Trophoblast cell (in vitro differentiated cells and primary cell): ENCODE results near the gene RPTN.

Experiments used
- DNase-seq, 2 donors: peaks; one replicate each; pipeline ENCODE4 v3.0.0-alpha.2; 2016
- H2AFZ ChIP-seq: 2 replicates; pipeline ENCODE4 v1.6.1; 2013; ENCODE audit warnings: low read length, moderate library complexity, mild to moderate bottlenecking; ENCODE audit not compliant: insufficient read depth, poor library complexity
- H2AK5ac ChIP-seq: 2 replicates; pipeline ENCODE4 v1.6.1; 2013; ENCODE audit warnings: mild to moderate bottlenecking, low read length
- H2BK120ac ChIP-seq: 2 replicates; pipeline ENCODE4 v1.6.1; 2013; ENCODE audit warnings: low read length, mild to moderate bottlenecking, moderate library complexity; ENCODE audit not compliant: insufficient read depth, poor library complexity
- H2BK12ac ChIP-seq: 2 replicates; pipeline ENCODE4 v1.6.1; 2013; ENCODE audit warnings: mild to moderate bottlenecking, low read length, moderate library complexity
- H2BK5ac ChIP-seq: 2 replicates; pipeline ENCODE4 v1.6.1; 2013; ENCODE audit warnings: low read length, low read depth, moderate library complexity, mild to moderate bottlenecking; ENCODE audit not compliant: poor library complexity
- H3K14ac ChIP-seq: 2 replicates; pipeline ENCODE4 v1.6.1; 2013; ENCODE audit warnings: mild to moderate bottlenecking, low read length
- H3K18ac ChIP-seq: 2 replicates; pipeline ENCODE4 v1.6.1; 2013; ENCODE audit warnings: mild to moderate bottlenecking, low read length
- H3K23ac ChIP-seq: 2 replicates; pipeline ENCODE4 v1.6.1; 2013; ENCODE audit warnings: low read length
- H3K27ac ChIP-seq: 2 replicates; pipeline ENCODE4 v1.5.1; 2013; ENCODE audit warnings: low read depth, mild to moderate bottlenecking, inconsistent platforms, low read length, moderate library complexity
- H3K27me3 ChIP-seq: 2 replicates; pipeline ENCODE4 v1.6.1; 2013; ENCODE audit warnings: inconsistent platforms, mild to moderate bottlenecking, low read length, moderate library complexity; ENCODE audit not compliant: insufficient read depth
- H3K36me3 ChIP-seq, 2 experiments: 1 replicate in 1 of 2; 2 replicates in 1 of 2; pipeline ENCODE4 v1.6.1; 2013; ENCODE audit warnings: low read length in 2 of 2, mild to moderate bottlenecking in 2 of 2, moderate library complexity in 1 of 2; ENCODE audit not compliant: insufficient read depth in 2 of 2, control insufficient read depth in 1 of 2
- H3K4ac ChIP-seq: 2 replicates; pipeline ENCODE4 v1.6.1; 2013; ENCODE audit warnings: low read depth, mild to moderate bottlenecking, low read length, moderate library complexity
- H3K4me1 ChIP-seq, 2 experiments: 1 replicate in 1 of 2; 2 replicates in 1 of 2; pipeline ENCODE4 v1.6.1; 2013; ENCODE audit warnings: low read length in 2 of 2, mild to moderate bottlenecking in 2 of 2, moderate library complexity in 1 of 2; ENCODE audit not compliant: insufficient read depth in 2 of 2, control insufficient read depth in 1 of 2
- H3K4me2 ChIP-seq: 2 replicates; pipeline ENCODE4 v1.6.1; 2013; ENCODE audit warnings: inconsistent platforms, mild to moderate bottlenecking, low read length, moderate library complexity
- H3K4me3 ChIP-seq: 2 replicates; pipeline ENCODE4 v1.5.1; 2013; ENCODE audit warnings: mild to moderate bottlenecking, low read depth, low read length, inconsistent platforms
- H3K79me1 ChIP-seq: one replicate; pipeline ENCODE4 v1.6.1; 2013; ENCODE audit warnings: low read length
- H3K79me2 ChIP-seq: 2 replicates; pipeline ENCODE4 v1.6.1; 2013; ENCODE audit warnings: low read length, mild to moderate bottlenecking; ENCODE audit not compliant: control insufficient read depth, insufficient read depth, poor library complexity
- H3K9ac ChIP-seq: 2 replicates; pipeline ENCODE4 v1.6.1; 2013; ENCODE audit warnings: mild to moderate bottlenecking, low read length
- H3K9me3 ChIP-seq: 2 replicates; pipeline ENCODE4 v1.6.1; 2013; ENCODE audit warnings: low read depth, mild to moderate bottlenecking, control low read depth, inconsistent platforms, low read length; ENCODE audit not compliant: insufficient read depth
- H4K12ac ChIP-seq: 2 replicates; pipeline ENCODE4 v1.6.1; 2013; ENCODE audit warnings: low read depth, mild to moderate bottlenecking, low read length, moderate library complexity
- H4K8ac ChIP-seq: 2 replicates; pipeline ENCODE4 v1.6.1; 2013; ENCODE audit warnings: low read depth, mild to moderate bottlenecking, low read length, moderate library complexity
- H4K91ac ChIP-seq: one replicate; pipeline ENCODE4 v1.6.1; 2013; ENCODE audit warnings: low read depth, mild to moderate bottlenecking, low read length, moderate library complexity
- WGBS: extraction: QIAGEN DNeasy Blood & Tissue Kit; methylation state at CpG from one replicate; pipeline ENCODE4 v1.1.7; 2013; ENCODE audit warnings: missing lambda C conversion rate; ENCODE audit not compliant: insufficient read length, insufficient coverage; ENCODE audit errors: extremely low coverage; 5-methylcytosine and 5-hydroxymethylcytosine counted together

RPTN gene

GRCh38 chr1:152127673-152128072 is 31.4 kb downstream of the RPTN start:
- no peak overlapping the region for H3K14ac ChIP-seq
- H3K79me1 ChIP-seq: no peaks in the 10 kb centered on the region
- no peak overlapping the region for H3K27ac ChIP-seq
- H3K79me2 ChIP-seq: no peaks in the 10 kb centered on the region
- H3K4ac ChIP-seq: no peak overlapping the region
- no peak overlapping the region for H2BK120ac ChIP-seq
- H4K12ac ChIP-seq: no peak overlapping the region
- H2BK12ac ChIP-seq: no peak overlapping the region
- H2AK5ac ChIP-seq: no peak overlapping the region
- no peak overlapping the region for H3K4me3 ChIP-seq
- no peak overlapping the region for H3K9ac ChIP-seq
- no peak for DNase-seq
- H4K8ac ChIP-seq: no peak overlapping the region
- no peak overlapping the region for H4K91ac ChIP-seq
- no peak overlapping the region for H2AFZ ChIP-seq
- no peaks in the 10 kb centered on the region for H3K27me3 ChIP-seq
- H3K4me1 ChIP-seq: no peaks in the 10 kb centered on the region
- no peak overlapping the region for H2BK5ac ChIP-seq
- no peaks in the 10 kb centered on the region for H3K36me3 ChIP-seq
- H3K18ac ChIP-seq: no peak overlapping the region
- no peak overlapping the region for H3K4me2 ChIP-seq
- H3K23ac ChIP-seq: no peak overlapping the region
- peaks cover 12% of the 10 kb centered on the region for H3K9me3 ChIP-seq

- H3K4ac ChIP-seq: no peak overlapping the region
- H3K79me2 ChIP-seq: no peaks in the 10 kb centered on the region
- DNase-seq: peak; percentile 57 to 65
- no peak overlapping the region for H2AFZ ChIP-seq
- H2BK5ac ChIP-seq: no peak overlapping the region
- no peak overlapping the region for H3K4me2 ChIP-seq
- no peaks in the 10 kb centered on the region for H3K4me1 ChIP-seq
- H3K18ac ChIP-seq: no peak overlapping the region
- H3K27me3 ChIP-seq: no peaks in the 10 kb centered on the region
- no peak overlapping the region for H3K9ac ChIP-seq
- H3K79me1 ChIP-seq: no peaks in the 10 kb centered on the region
- H4K12ac ChIP-seq: no peak overlapping the region
- no peak overlapping the region for H3K27ac ChIP-seq
- H2BK120ac ChIP-seq: no peak overlapping the region
- H3K14ac ChIP-seq: no peak overlapping the region
- H3K9me3 ChIP-seq: peaks cover 7% of the 10 kb centered on the region
- no peak overlapping the region for H4K91ac ChIP-seq
- no peak overlapping the region for H2AK5ac ChIP-seq
- no peak overlapping the region for H3K4me3 ChIP-seq
- H2BK12ac ChIP-seq: no peak overlapping the region
- no peak overlapping the region for H3K23ac ChIP-seq
- WGBS: no CpG with 5 or more reads among the region's 6 CpGs
- no peaks in the 10 kb centered on the region for H3K36me3 ChIP-seq
- no peak overlapping the region for H4K8ac ChIP-seq
Observed at GRCh38 chr1:152125834-152126443, 33.1 kb downstream of the RPTN start.

- H4K12ac ChIP-seq: no peak overlapping the region
- peaks cover 2% of the 10 kb centered on the region for H3K27me3 ChIP-seq
- no peak overlapping the region for H2AFZ ChIP-seq
- H3K14ac ChIP-seq: no peak overlapping the region
- H3K9ac ChIP-seq: no peak overlapping the region
- H4K8ac ChIP-seq: no peak overlapping the region
- H3K4me2 ChIP-seq: no peak overlapping the region
- no peak overlapping the region for H3K4ac ChIP-seq
- no peak overlapping the region for H4K91ac ChIP-seq
- H2BK5ac ChIP-seq: no peak overlapping the region
- H3K18ac ChIP-seq: no peak overlapping the region
- no CpG with 5 or more reads among the region's 1 CpG for WGBS
- H3K23ac ChIP-seq: no peak overlapping the region
- H3K27ac ChIP-seq: no peak overlapping the region
- H3K4me1 ChIP-seq: no peaks in the 10 kb centered on the region
- H3K9me3 ChIP-seq: no peaks in the 10 kb centered on the region
- H2AK5ac ChIP-seq: no peak overlapping the region
- no peak overlapping the region for H2BK12ac ChIP-seq
- no peaks in the 10 kb centered on the region for H3K79me1 ChIP-seq
- no peak overlapping the region for H2BK120ac ChIP-seq
- H3K36me3 ChIP-seq: no peaks in the 10 kb centered on the region
- H3K79me2 ChIP-seq: no peaks in the 10 kb centered on the region
- no peak for DNase-seq
- no peak overlapping the region for H3K4me3 ChIP-seq
Observed at GRCh38 chr1:152118915-152119314, 40.1 kb downstream of the RPTN start.

GRCh38 chr1:152115344-152115743 is 43.7 kb downstream of the RPTN start, which contains the start of gene TCHH:
Gene TCHH, minus strand, starts transcription at chr1:152115444. Its CDS starts 1,364 bp downstream, at chr1:152114080.
- no peak within 1 kb of the TSS for H2AK5ac ChIP-seq
- H4K91ac ChIP-seq: no peak within 1 kb of the TSS
- no peak within 1 kb of the TSS for H3K23ac ChIP-seq
- no peak within 1 kb of the TSS for H3K14ac ChIP-seq
- no peak within 1 kb of the TSS for H3K18ac ChIP-seq
- peaks cover 6 to 9% of the 10 kb centered on the region in 2 experiments for H3K4me1 ChIP-seq
- H4K12ac ChIP-seq: no peak within 1 kb of the TSS
- DNase-seq: no peak
- H3K4me2 ChIP-seq: no peak within 1 kb of the TSS
- WGBS: no CpG with 5 or more reads among the region's 4 CpGs
- H3K36me3 ChIP-seq: no peaks in the 10 kb centered on the region
- H4K8ac ChIP-seq: no peak within 1 kb of the TSS
- no peak within 1 kb of the TSS for H2BK120ac ChIP-seq
- no peaks in the 10 kb centered on the region for H3K79me2 ChIP-seq
- H3K4ac ChIP-seq: no peak within 1 kb of the TSS
- H3K9ac ChIP-seq: peak within 1 kb of the TSS; percentile 28
- peaks cover 33% of the 10 kb centered on the region for H3K27me3 ChIP-seq
- no peaks in the 10 kb centered on the region for H3K79me1 ChIP-seq
- H2AFZ ChIP-seq: no peak within 1 kb of the TSS
- peaks cover 17% of the 10 kb centered on the region for H3K9me3 ChIP-seq
- no peak within 1 kb of the TSS for H2BK5ac ChIP-seq
- no peak within 1 kb of the TSS for H3K27ac ChIP-seq
- H2BK12ac ChIP-seq: no peak within 1 kb of the TSS
- no peak within 1 kb of the TSS for H3K4me3 ChIP-seq
